NCI-H774 (cell line): Measurements from ENCODE around the gene C6orf89.
A peak's percentile ranks its signal among the peaks of the same experiment; 100 is the strongest.
"Not testable (repeated sequence)": the region's sequence is repeated elsewhere in the genome, so short reads cannot be mapped to it uniquely, and the experiment has no call there.

ENCODE experiments used
- DNase-seq: peaks from one replicate; lab custom pipeline; 2025; lab: John Stamatoyannopoulos, UW

The C6orf89 gene

GRCh38 chr6:36888115-36888643 lies 2.4 kb downstream of the C6orf89 start:
- DNase-seq, result no peak

- peak; percentile 44 for DNase-seq
These were observed 3.1 kb downstream of the C6orf89 start for GRCh38 chr6:36888654-36889481.

- no peak for DNase-seq
These were observed 4.4 kb downstream of the C6orf89 start for GRCh38 chr6:36890112-36890663.

- not testable (repeated sequence) for DNase-seq
These were observed 5.4 kb downstream of the C6orf89 start for GRCh38 chr6:36891153-36891552.

GRCh38 chr6:36893976-36894932 lies 8.5 kb downstream of the C6orf89 start:
- DNase-seq, result no peak

- no peak for DNase-seq
These were observed 11.9 kb downstream of the C6orf89 start for GRCh38 chr6:36897609-36898008.

- DNase-seq, result no peak
These were observed 18.4 kb downstream of the C6orf89 start for GRCh38 chr6:36904114-36904513.

- DNase-seq, result no peak
These were observed 19.2 kb downstream of the C6orf89 start for GRCh38 chr6:36904851-36905393.

- peak; percentile 57 for DNase-seq
These were observed 21.0 kb downstream of the C6orf89 start for GRCh38 chr6:36906539-36907325.

- DNase-seq, result no peak
These were observed 22.0 kb downstream of the C6orf89 start for GRCh38 chr6:36907781-36908180.

GRCh38 chr6:36908747-36909146 lies 23.0 kb downstream of the C6orf89 start:
- DNase-seq, result no peak

GRCh38 chr6:36912030-36912454 lies 26.3 kb downstream of the C6orf89 start:
- DNase-seq, result no peak

- no peak for DNase-seq
These were observed 26.8 kb downstream of the C6orf89 start for GRCh38 chr6:36912586-36912985.

- no peak for DNase-seq
These were observed 27.3 kb downstream of the C6orf89 start for GRCh38 chr6:36913082-36913481.

GRCh38 chr6:36914227-36914794 lies 28.6 kb downstream of the C6orf89 start:
- no peak for DNase-seq

- DNase-seq, result no peak
These were observed 29.8 kb downstream of the C6orf89 start for GRCh38 chr6:36915599-36915998.

- no peak for DNase-seq
These were observed 30.4 kb downstream of the C6orf89 start for GRCh38 chr6:36916126-36916525.

- DNase-seq, result no peak
These were observed 31.9 kb downstream of the C6orf89 start for GRCh38 chr6:36917541-36918193.

- no peak for DNase-seq
These were observed 34.3 kb downstream of the C6orf89 start for GRCh38 chr6:36920049-36920448.

- no peak for DNase-seq
These were observed 34.8 kb downstream of the C6orf89 start for GRCh38 chr6:36920546-36920945.
